Stimulated activated CD8-positive, alpha-beta memory T cell treated with anti-CD3 and anti-CD28 coated beads, Interleukin-4, amount 100 ng/mL, for 1 hour (primary cell): ENCODE data around the gene SLC66A2.
"Not testable (repeated sequence)": the region's sequence is repeated elsewhere in the genome, so short reads cannot be mapped to it uniquely, and the experiment has no call there.

Experiments
- DNase-seq, 2 donors: peaks; one replicate each; pipeline ENCODE4 v3.0.0-alpha.2; 2020; ENCODE audit warnings: low read depth in 2 of 2, low spot score in 1 of 2

Gene SLC66A2

DNA sequence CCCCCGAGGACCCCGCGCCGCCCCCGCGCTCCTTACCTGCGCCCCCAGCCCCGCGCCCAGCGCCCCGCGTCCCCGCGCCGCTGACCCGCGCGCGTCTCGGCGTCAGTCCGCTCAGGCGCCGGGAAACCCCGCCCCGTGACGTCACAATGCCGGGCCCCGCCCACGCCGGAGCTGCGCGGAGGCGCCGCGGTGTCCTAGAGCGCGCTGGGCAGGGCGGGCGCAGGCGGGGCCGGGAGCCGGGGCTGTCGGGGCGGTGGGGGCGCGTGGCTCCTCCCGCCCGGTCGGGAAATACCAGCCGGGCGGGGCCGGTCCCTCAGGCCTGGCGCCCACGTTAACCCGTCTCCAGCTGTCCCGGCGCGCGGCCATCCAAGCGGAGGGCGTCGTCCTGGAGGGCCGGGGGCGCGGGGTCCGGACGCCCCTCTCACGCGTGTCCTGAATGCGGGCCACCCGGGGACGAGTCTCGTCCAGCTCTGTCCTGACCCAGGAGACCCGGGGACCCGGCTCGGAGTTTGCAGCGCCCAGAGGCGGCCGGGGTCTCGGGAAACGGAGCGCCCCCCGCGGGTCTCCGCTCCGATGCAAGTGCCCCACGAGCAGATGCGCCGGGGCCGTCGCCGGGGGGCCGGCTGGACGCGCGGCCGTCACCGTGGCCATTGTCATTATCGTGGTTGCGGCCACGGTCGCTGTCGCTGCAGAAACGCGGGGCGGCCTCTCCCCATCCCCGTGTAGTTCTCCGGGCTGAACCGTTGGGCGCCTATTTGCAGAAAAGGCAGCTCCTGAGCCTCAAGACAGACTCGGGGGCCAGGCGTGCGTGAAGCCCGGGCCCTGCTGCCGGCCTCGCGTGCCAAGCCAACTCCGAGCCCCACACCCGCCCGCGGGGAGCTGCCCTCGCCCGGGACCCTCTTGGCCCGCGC lies at the start of gene SLC66A2:
Gene SLC66A2, minus strand, starts transcription at position 109 of the 911 bp plus-strand sequence. CDS start 727 bp downstream, outside the sequence.
- peak; percentile 92 to 93 for DNase-seq

DNA sequence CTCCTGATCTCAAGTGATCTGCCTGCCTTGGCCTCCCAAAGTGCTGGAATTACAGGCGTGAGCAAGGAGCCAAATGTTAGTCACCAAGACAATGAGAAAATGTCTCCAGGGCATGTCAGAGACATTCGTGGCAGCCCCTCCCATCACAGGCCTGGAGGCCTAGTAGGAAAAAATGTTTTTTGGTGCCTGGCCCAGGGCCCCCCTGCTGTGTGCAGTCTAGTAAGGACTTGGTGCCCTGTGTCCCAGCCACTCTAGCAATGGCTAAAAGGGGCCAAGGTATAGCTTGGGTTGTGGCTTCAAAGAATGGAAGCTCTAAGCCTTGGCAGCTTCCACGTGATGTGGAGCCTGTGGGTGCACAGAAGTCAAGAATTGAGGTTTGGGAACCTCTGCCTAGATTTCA lies 49.4 kb upstream of the SLC66A2 start:
- DNase-seq, result no peak

DNA sequence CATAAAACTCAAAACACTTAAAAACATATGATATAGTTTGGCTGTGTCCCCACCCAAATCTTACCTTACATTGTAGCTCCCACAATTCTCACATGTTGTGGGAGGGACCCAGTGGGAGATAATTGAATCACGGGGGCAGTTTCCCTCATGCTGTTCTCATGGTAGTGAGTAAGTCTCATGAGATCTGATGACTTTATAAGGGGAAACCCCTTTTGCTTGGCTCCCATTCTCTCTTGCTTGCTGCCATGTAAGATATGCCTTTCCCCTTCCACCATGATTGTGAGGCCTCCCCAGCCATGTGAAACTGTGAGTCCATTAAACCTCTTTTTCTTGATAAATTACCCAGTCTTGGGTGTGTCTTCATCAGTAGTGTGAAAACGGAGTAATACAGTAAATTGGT lies 48.2 kb upstream of the SLC66A2 start:
- not testable (repeated sequence) for DNase-seq

DNA sequence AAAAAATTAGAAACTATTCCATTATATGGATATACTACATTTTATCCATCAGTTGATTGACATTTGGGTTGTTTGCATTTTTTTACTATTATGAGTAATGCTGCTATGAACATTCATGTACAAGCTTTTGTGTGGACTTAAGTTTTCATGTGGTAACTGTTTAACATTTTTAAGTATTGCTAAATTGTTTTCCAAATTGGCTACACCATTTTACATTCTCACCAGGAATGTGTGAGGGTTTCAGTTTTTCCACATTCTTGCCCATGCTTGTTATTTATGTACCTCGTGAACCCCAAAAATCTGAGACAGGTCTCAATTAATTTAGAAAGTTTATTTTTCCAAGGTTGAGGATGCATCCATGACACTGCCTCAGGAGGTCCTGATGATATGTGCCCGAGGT lies 40.0 kb upstream of the SLC66A2 start:
- no peak for DNase-seq

- DNase-seq, result no peak
These were observed 37.7 kb upstream of the SLC66A2 start for GRCh38 chr18:79989195-79989497.

- DNase-seq, result peak; percentile 64 to 67
These were observed 37.2 kb upstream of the SLC66A2 start, which contains the start of gene TXNL4A for GRCh38 chr18:79988451-79989194. Gene TXNL4A (minus strand): TSS chr18:79988563. CDS start chr18:79988392, 171 bp downstream.

GRCh38 chr18:79988071-79988450 lies 36.6 kb upstream of the SLC66A2 start:
- peak; percentile 15 to 33 for DNase-seq

DNA sequence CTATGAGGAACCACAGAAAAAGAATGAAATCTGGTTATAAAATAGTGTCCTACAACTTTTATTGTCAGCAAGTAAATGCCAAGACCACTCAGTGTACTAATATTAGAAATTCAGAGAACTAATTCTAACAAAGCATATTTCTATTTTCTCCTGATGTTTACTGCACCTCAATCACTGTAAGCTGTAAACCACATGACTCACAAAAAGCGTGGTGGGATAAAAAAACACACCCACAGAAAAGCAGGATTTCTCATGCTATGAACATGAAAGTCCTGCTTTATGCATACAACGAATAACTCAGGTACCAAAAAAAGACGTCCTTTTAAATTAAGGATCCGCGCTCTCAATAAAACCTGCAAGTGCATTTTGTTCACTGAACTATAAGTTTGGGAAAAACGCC lies 36.1 kb upstream of the SLC66A2 start:
- DNase-seq, result no peak

GRCh38 chr18:79986726-79987125 lies 35.3 kb upstream of the SLC66A2 start:
- DNase-seq, result no peak

- no peak for DNase-seq
These were observed 33.7 kb upstream of the SLC66A2 start for GRCh38 chr18:79985172-79985571.

DNA sequence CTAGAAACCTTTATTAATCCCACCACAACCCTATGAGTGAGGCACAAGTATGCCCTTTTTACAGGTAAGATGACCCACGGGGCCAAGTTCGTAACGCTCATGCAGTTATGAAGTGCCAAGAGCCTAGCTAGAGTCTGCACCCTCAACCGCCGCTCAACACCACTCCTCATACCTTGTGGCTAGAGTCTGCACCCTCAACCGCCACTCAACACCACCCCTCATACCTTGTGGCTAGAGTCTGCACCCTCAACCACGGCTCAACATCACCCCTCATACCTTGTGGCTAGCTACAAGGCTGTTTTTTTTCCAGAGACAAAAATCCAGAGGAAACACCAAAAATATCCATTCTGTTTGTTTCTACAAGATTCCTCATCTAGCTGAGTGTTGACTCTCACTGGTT lies 32.3 kb upstream of the SLC66A2 start:
- no peak for DNase-seq

DNA sequence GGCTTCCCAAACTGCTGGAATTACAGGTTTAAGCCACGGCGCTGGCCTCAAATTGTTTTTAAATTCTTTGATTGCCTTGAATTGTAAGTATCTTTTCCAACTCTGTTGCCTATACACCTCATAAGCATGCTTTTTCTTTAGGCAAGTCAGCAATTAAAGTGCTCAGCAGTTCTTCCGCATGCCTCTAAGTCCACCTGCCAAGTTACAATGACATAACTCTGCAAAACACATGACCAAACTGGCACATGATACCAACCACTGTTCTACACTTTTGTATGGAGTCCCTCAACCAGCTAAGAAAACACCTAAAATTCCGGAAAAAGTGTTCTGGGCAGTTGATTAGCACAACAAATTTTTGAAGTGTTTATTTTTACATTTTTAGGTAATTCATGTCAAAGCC lies 31.8 kb upstream of the SLC66A2 start:
- no peak for DNase-seq

- no peak for DNase-seq
These were observed 31.3 kb upstream of the SLC66A2 start for GRCh38 chr18:79982736-79983135.

GRCh38 chr18:79980585-79980984 lies 29.1 kb upstream of the SLC66A2 start:
- no peak for DNase-seq

DNA sequence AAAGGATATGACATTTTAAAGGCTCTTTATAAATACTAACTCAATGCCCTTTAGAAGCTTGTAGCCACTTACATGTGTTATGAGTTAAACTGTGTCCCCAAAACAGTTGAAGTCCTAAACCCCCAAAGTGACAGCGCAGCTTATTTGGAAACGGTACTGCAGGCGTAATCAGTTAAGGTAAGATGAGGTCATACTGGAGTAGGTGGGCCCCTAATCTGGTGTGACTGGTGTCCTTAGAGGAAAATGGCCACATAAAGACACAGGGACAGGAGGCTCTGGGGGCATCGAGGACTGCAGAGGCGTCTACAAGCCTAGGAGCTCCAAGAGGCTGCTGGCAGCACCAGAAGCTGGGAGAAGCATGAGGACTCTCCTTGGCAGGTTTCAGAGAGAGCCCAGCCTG lies 28.4 kb upstream of the SLC66A2 start:
- DNase-seq, result no peak

GRCh38 chr18:79975985-79976680 lies 24.7 kb upstream of the SLC66A2 start:
- no peak for DNase-seq

DNA sequence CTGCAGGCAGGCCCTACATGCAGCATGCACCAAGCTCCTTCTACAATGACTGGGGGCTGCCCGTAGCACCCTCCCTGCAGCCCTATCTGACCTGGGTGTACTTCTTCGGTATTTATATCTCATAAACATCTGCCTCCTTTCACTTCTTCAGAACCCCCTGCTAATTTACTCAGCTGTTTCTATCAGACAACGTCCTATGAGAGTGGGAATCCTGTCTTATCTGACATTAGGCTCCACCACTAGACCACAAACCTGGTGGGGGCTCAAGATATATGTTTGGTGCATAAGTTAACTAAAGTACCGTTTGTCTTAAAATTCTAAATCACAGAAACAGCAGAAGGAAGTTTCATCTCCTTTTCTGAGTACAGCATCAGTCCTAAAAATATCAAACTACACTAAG lies 23.6 kb upstream of the SLC66A2 start:
- no peak for DNase-seq

- DNase-seq, result no peak
These were observed 22.7 kb upstream of the SLC66A2 start for GRCh38 chr18:79974025-79974654.

DNA sequence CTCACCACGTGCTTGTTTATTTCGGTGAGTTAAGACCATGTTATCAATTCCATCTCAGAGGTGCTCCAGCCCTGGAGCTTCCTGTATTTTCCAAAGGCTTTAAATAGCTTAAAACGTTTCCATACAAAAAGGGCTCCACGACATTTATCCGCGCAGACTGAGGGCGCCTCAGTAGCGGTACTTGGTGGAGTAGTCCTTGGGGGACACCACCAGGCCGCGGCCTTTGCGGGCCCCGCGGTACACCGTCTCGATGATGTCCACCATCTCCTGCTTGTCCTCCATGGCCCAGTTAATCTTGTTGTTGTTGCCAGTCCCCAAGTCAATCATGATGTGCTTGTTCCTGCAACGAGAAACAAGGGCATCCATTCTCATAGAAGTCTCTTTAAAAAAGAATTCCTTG lies 22.1 kb upstream of the SLC66A2 start:
- DNase-seq, result no peak

DNA sequence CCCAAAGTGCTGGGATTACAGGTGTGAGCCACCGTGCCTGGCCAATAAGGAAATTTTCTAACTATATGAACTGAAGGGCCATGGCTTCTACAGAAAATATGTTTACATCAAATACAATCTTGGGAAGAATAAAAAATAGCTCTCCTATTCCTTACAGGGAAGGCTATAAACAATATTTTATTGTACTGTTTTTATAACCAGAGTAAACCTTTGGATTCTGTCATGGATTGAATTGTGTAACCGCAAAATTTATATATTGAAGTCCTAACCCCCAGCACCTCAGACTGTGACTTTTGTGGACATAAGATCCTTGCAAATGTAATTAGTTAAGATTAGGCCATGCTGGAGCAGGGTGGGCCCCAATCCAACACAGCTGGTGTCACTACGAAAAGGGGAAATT lies 21.3 kb upstream of the SLC66A2 start:
- DNase-seq, result no peak

- DNase-seq, result no peak
These were observed 20.5 kb upstream of the SLC66A2 start for GRCh38 chr18:79971986-79972385.
